ENCODE measurements around the gene KIF24.
"Not testable (repeated sequence)": the region's sequence is repeated elsewhere in the genome, so short reads cannot be mapped to it uniquely, and the experiment has no call there.

The KIF24 gene

GRCh38 chr9:34341659-34342295 is 12.7 kb upstream of the KIF24 start:
- peaks cover 44% of the 10 kb centered on the region for H3K36me3 ChIP-seq (ENCODE audit: low read depth)
- no peaks in the 10 kb centered on the region for H3K4me1 ChIP-seq (ENCODE audit: insufficient read depth, poor library complexity, severe bottlenecking)
- H3K9me3 ChIP-seq (ENCODE audit: severe bottlenecking), result no peaks in the 10 kb centered on the region
- ATAC-seq (ENCODE audit: low read depth) (no peak), DNase-seq (ENCODE audit: low spot score) (no peak)
- H3K27me3 ChIP-seq (ENCODE audit: insufficient read depth, poor library complexity, severe bottlenecking), result no peaks in the 10 kb centered on the region
- no peak for TF ChIP-seq CTCF (IDR thresholded peaks at IDR 0.05; ENCODE audit: poor library complexity, severe bottlenecking)
- H3K27ac ChIP-seq (ENCODE audit: poor library complexity, severe bottlenecking), result no peak overlapping the region
- H3K4me3 ChIP-seq (ENCODE audit: severe bottlenecking), result no peak overlapping the region

GRCh38 chr9:34338665-34339385 is 9.8 kb upstream of the KIF24 start:
- DNase-seq (ENCODE audit: low spot score), result no peak
- peaks cover 38% of the 10 kb centered on the region for H3K36me3 ChIP-seq (ENCODE audit: low read depth)
- H3K4me3 ChIP-seq (ENCODE audit: severe bottlenecking), result no peak overlapping the region
- TF ChIP-seq CTCF (IDR thresholded peaks at IDR 0.05; ENCODE audit: poor library complexity, severe bottlenecking), result no peak
- H3K27me3 ChIP-seq (ENCODE audit: insufficient read depth, poor library complexity, severe bottlenecking), result no peaks in the 10 kb centered on the region
- ATAC-seq (ENCODE audit: low read depth), result no peak
- H3K4me1 ChIP-seq (ENCODE audit: insufficient read depth, poor library complexity, severe bottlenecking), result no peaks in the 10 kb centered on the region
- no peak overlapping the region for H3K27ac ChIP-seq (ENCODE audit: poor library complexity, severe bottlenecking)
- H3K9me3 ChIP-seq (ENCODE audit: severe bottlenecking), result no peaks in the 10 kb centered on the region

- not testable (repeated sequence) for H3K9me3 ChIP-seq (ENCODE audit: severe bottlenecking); H3K4me3 ChIP-seq (ENCODE audit: severe bottlenecking); H3K4me1 ChIP-seq (ENCODE audit: insufficient read depth, poor library complexity, severe bottlenecking); H3K27me3 ChIP-seq (ENCODE audit: insufficient read depth, poor library complexity, severe bottlenecking); ATAC-seq (ENCODE audit: low read depth); DNase-seq (ENCODE audit: low spot score); H3K27ac ChIP-seq (ENCODE audit: poor library complexity, severe bottlenecking)
- H3K36me3 ChIP-seq (ENCODE audit: low read depth), result peaks cover 31% of the 10 kb centered on the region
Observed at GRCh38 chr9:34338079-34338478, 9.0 kb upstream of the KIF24 start.

GRCh38 chr9:34337403-34337802 is 8.3 kb upstream of the KIF24 start:
- no peak overlapping the region for H3K4me3 ChIP-seq (ENCODE audit: severe bottlenecking)
- ATAC-seq (ENCODE audit: low read depth), result no peak
- no peak for TF ChIP-seq CTCF (IDR thresholded peaks at IDR 0.05; ENCODE audit: poor library complexity, severe bottlenecking)
- H3K9me3 ChIP-seq (ENCODE audit: severe bottlenecking), result no peaks in the 10 kb centered on the region
- peaks cover 28% of the 10 kb centered on the region for H3K36me3 ChIP-seq (ENCODE audit: low read depth)
- DNase-seq (ENCODE audit: low spot score), result no peak
- peaks cover 4% of the 10 kb centered on the region for H3K4me1 ChIP-seq (ENCODE audit: insufficient read depth, poor library complexity, severe bottlenecking)
- H3K27me3 ChIP-seq (ENCODE audit: insufficient read depth, poor library complexity, severe bottlenecking), result no peaks in the 10 kb centered on the region
- H3K27ac ChIP-seq (ENCODE audit: poor library complexity, severe bottlenecking), result no peak overlapping the region

- Histone ChIP-seq H3K4me3 (ENCODE audit: severe bottlenecking) (no peak overlapping the region), H3K27me3 (ENCODE audit: insufficient read depth, poor library complexity, severe bottlenecking) (no peaks in the 10 kb centered on the region)
Observed at GRCh38 chr9:34335376-34335775, 6.3 kb upstream of the KIF24 start.

More at GRCh38 chr9:34335376-34335775, 6.3 kb upstream of the KIF24 start:
- peaks cover 5% of the 10 kb centered on the region for H3K4me1 ChIP-seq (ENCODE audit: insufficient read depth, poor library complexity, severe bottlenecking)
- DNase-seq (ENCODE audit: low spot score) (no peak), ATAC-seq (ENCODE audit: low read depth) (no peak)
- TF ChIP-seq CTCF (IDR thresholded peaks at IDR 0.05; ENCODE audit: poor library complexity, severe bottlenecking), result no peak
- H3K36me3 ChIP-seq (ENCODE audit: low read depth), result peaks cover 20% of the 10 kb centered on the region
- no peak overlapping the region for H3K27ac ChIP-seq (ENCODE audit: poor library complexity, severe bottlenecking)
- H3K9me3 ChIP-seq (ENCODE audit: severe bottlenecking), result no peaks in the 10 kb centered on the region

Data from RWPE2 (cell line).